Subcutaneous adipose tissue (tissue), 4 donors: ENCODE data around the gene SIGLEC11. TPM values are rescaled to one million over a fixed set of nuclear protein-coding genes. Genes with fewer than 3 reads are reported as not detected.

Source experiments
- total RNA-seq, 4 donors: library from RNA; depleted of rRNA; stranded (reverse); fragments of >200 nt; gene quantifications; one replicate each; pipeline ENCODE4 v1.1.0, GENCODE V29; 2016
- TF ChIP-seq, protein P1 (sequence below): fragments of 450-650 bp; IDR thresholded peaks from one replicate; pipeline ENCODE4 v1.5.1; 2016; ENCODE audit warnings: low read depth, mild to moderate bottlenecking, control low read depth, antibody characterized with exemption, moderate library complexity

The SIGLEC11 gene
- total RNA-seq, 4 donors from 2014 or later, result 0.65 to 6.6 (median 2.7) TPM

- TF ChIP-seq, protein P1, sequence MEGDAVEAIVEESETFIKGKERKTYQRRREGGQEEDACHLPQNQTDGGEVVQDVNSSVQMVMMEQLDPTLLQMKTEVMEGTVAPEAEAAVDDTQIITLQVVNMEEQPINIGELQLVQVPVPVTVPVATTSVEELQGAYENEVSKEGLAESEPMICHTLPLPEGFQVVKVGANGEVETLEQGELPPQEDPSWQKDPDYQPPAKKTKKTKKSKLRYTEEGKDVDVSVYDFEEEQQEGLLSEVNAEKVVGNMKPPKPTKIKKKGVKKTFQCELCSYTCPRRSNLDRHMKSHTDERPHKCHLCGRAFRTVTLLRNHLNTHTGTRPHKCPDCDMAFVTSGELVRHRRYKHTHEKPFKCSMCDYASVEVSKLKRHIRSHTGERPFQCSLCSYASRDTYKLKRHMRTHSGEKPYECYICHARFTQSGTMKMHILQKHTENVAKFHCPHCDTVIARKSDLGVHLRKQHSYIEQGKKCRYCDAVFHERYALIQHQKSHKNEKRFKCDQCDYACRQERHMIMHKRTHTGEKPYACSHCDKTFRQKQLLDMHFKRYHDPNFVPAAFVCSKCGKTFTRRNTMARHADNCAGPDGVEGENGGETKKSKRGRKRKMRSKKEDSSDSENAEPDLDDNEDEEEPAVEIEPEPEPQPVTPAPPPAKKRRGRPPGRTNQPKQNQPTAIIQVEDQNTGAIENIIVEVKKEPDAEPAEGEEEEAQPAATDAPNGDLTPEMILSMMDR, result no peak
These were observed 27.0 kb upstream of the SIGLEC11 start for GRCh38 chr19:49988007-49988406.

GRCh38 chr19:49987159-49987698 lies 26.3 kb upstream of the SIGLEC11 start:
- TF ChIP-seq, protein P1, result no peak

- TF ChIP-seq, protein P1, result no peak
These were observed 25.4 kb upstream of the SIGLEC11 start for GRCh38 chr19:49986354-49986753.

GRCh38 chr19:49985871-49986270 lies 24.9 kb upstream of the SIGLEC11 start:
- TF ChIP-seq, protein P1, result no peak

GRCh38 chr19:49984491-49984890 lies 23.5 kb upstream of the SIGLEC11 start:
- TF ChIP-seq, protein P1, result no peak

DNA sequence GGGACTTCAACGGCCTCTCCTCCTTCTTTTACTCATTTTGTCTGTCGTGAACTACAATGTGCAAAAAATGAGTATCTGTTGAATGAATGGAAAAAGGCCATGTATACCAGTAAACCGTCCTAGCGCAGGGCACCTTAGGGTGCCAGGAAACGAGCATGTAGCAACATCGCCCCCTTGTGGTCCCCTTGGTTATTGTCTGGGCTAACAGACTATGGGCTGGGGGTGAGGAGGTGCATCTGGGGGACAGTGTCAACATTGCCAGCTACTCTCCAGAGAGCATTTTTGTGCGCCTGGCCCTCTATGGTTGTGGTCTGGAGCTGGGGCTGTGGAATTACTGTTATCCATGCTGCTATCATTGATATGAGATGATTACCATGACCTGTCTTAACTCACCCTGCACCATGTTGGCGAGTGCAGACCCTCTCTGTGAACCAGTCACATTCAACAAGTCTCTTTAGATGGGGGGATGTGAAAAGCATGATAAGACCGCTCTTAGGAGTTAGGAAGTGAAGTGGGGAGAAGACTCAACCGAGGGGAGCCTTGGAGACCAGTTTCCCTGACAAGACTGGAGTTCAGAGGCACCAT lies 22.8 kb upstream of the SIGLEC11 start:
- TF ChIP-seq, protein P1, result no peak

DNA sequence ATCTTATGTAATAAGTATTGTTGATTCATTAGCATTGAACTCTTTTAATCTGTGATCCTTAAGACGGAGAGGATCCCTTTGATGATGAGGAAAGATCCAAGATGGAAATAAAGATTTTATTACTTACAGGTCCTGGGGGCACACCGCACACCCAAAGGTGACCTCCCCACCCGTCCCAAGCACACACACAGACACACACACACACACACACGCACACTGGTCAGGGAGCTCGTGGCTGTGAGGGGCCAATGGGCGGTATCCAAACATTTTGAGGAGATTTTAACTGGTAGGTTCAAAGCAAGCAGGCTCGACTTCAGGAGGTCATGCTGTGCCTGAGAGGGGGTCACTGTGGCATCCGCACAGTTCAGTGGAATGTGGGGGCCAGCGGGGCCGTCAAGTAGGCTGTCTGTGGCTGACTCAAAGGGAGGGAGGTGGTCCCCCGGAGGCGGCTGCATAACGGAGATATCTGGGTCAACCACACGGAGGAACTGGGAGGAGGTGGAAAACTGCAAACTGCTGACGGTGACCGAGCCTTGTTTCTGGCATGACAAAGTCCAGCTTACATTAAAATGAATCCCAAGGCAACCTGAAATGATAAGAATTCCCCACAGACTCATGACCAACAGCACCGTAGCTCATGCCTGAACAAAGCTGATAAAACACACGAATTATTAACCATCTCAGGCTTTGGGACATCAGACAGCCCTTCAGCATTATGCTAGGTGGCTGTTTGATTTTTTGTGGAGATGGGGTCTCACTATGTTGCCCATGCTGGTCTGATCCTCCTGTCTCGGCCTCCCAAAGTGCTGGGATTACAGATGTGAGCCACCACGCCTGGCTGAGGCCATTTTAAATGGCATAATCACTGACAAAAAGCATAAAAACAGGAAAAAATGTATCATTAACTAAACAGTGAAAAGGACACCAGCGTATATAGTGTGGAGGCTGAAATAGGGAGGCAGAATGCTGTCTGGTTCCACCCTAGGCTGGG lies 20.9 kb upstream of the SIGLEC11 start:
- TF ChIP-seq, protein P1, result no peak
